ENCODE results near the gene CDC42EP3. TPM values are rescaled to one million over a fixed set of nuclear protein-coding genes. Genes with fewer than 3 reads are reported as not detected.

The CDC42EP3 gene
- total and polyA plus RNA-seq, 2 experiments from 2014 or later = 31.4 TPM

GRCh38 chr2:37650548-37651093 is 20.8 kb downstream of the CDC42EP3 start (continued):
- TF ChIP-seq REST (IDR thresholded peaks at IDR 0.05; ENCODE audit: unreplicated experiment) (no peak), JUNB (IDR thresholded peaks at IDR 0.05; ENCODE audit: unreplicated experiment) (no peak)

- H3K9me2 ChIP-seq (ENCODE audit: insufficient read depth) = no peaks in the 10 kb centered on the region
- H3K4me3 ChIP-seq = no peak overlapping the region
- Mint-ChIP-seq H3K9me3 (peaks cover 10% of the 10 kb centered on the region), H3K36me3 (ENCODE audit: low read depth) (peaks cover 64% of the 10 kb centered on the region), H3K27me3 (ENCODE audit: insufficient read depth, low read depth, poor library complexity) (peaks cover 5% of the 10 kb centered on the region), H3K4me3 (no peak overlapping the region), H3K4me1 (peaks cover 39% of the 10 kb centered on the region), H3K27ac (no peak overlapping the region)
- TF ChIP-seq ZNF462 (CRISPR knock-in tag; IDR thresholded peaks at IDR 0.05) (no peak), POLR2AphosphoS5 (IDR thresholded peaks at IDR 0.05; ENCODE audit: low read depth) (no peak), CTCF (conservative IDR thresholded peaks at IDR 0.05; ENCODE audit: low read depth in 2 of 2) (no peak), JUNB (IDR thresholded peaks at IDR 0.05; ENCODE audit: unreplicated experiment) (no peak)
- no peak overlapping the region for H2AFZ ChIP-seq
- H4K20me1 ChIP-seq (replicated peaks; ENCODE audit: insufficient read depth) = peaks cover 8% of the 10 kb centered on the region; the same call in 1 of the 2 replicates
- H3K4me2 ChIP-seq = no peak overlapping the region
- no peaks in the 10 kb centered on the region for H3F3A ChIP-seq (replicated peaks; ENCODE audit: low read depth)
- peaks cover 78% of the 10 kb centered on the region for H3K79me2 ChIP-seq (replicated peaks; ENCODE audit: insufficient read depth)
- no peak for DNase-seq (ENCODE audit: low spot score)
- peaks cover 26% of the 10 kb centered on the region for H3K4me1 ChIP-seq (ENCODE audit: insufficient read depth)
- no peaks in the 10 kb centered on the region for H3K27me3 ChIP-seq (ENCODE audit: insufficient read depth)
- no peak for ATAC-seq
- peaks cover 19% of the 10 kb centered on the region; the same call in 1 of the 2 replicates for H3K36me3 ChIP-seq (ENCODE audit: insufficient read depth)
- no peak overlapping the region for H3K27ac ChIP-seq (ENCODE audit: low read depth)
Measured at GRCh38 chr2:37649518-37649917, 21.9 kb downstream of the CDC42EP3 start.
